ENCODE results near the gene IPCEF1.

The IPCEF1 gene

GRCh38 chr6:154268486-154268885 lies 88.1 kb downstream of the IPCEF1 start:
- H3K27ac ChIP-seq: no peak overlapping the region
- H3K36me3 ChIP-seq (replicated peaks): no peaks in the 10 kb centered on the region
- in situ Hi-C loops (cut with HindIII; ENCODE audit: low pct_ligation_motif_present, low sequenced_read_pairs): no loop called here
- DNase-seq: no peak
- H3K4me3 ChIP-seq (ENCODE audit: low read depth, low read length): no peak overlapping the region
- no peak for TF ChIP-seq CTCF (IDR thresholded peaks at IDR 0.05; ENCODE audit: low read depth, low read length, missing control alignments)
- H3K27me3 ChIP-seq (replicated peaks): no peaks in the 10 kb centered on the region

- in situ Hi-C loops (cut with HindIII; ENCODE audit: low pct_ligation_motif_present, low sequenced_read_pairs): no loop called here
- Histone ChIP-seq H3K27ac (no peak overlapping the region), H3K4me3 (ENCODE audit: low read depth, low read length) (no peak overlapping the region), H3K36me3 (replicated peaks) (no peaks in the 10 kb centered on the region), H3K27me3 (replicated peaks) (no peaks in the 10 kb centered on the region)
- TF ChIP-seq CTCF (IDR thresholded peaks at IDR 0.05; ENCODE audit: low read depth, low read length, missing control alignments): no peak
- DNase-seq: no peak
Measured at GRCh38 chr6:154267508-154268106, 89.0 kb downstream of the IPCEF1 start.

GRCh38 chr6:154266560-154267099 lies 90.0 kb downstream of the IPCEF1 start:
- H3K4me3 ChIP-seq (ENCODE audit: low read depth, low read length): no peak overlapping the region
- DNase-seq: no peak
- TF ChIP-seq CTCF (IDR thresholded peaks at IDR 0.05; ENCODE audit: low read depth, low read length, missing control alignments): no peak
- in situ Hi-C loops (cut with HindIII; ENCODE audit: low pct_ligation_motif_present, low sequenced_read_pairs): no loop called here
- no peak overlapping the region for H3K27ac ChIP-seq
- H3K36me3 ChIP-seq (replicated peaks): no peaks in the 10 kb centered on the region
- H3K27me3 ChIP-seq (replicated peaks): no peaks in the 10 kb centered on the region

- Histone ChIP-seq H3K27me3 (replicated peaks) (no peaks in the 10 kb centered on the region), H3K27ac (no peak overlapping the region), H3K4me3 (ENCODE audit: low read depth, low read length) (no peak overlapping the region), H3K36me3 (replicated peaks) (no peaks in the 10 kb centered on the region)
- in situ Hi-C loops (cut with HindIII; ENCODE audit: low pct_ligation_motif_present, low sequenced_read_pairs): no loop called here
- no peak for DNase-seq
- TF ChIP-seq CTCF (IDR thresholded peaks at IDR 0.05; ENCODE audit: low read depth, low read length, missing control alignments): no peak
Measured at GRCh38 chr6:154261688-154262397, 94.8 kb downstream of the IPCEF1 start.

- Histone ChIP-seq H3K36me3 (replicated peaks) (no peaks in the 10 kb centered on the region), H3K27me3 (replicated peaks) (no peaks in the 10 kb centered on the region), H3K4me3 (ENCODE audit: low read depth, low read length) (no peak overlapping the region), H3K27ac (no peak overlapping the region)
- in situ Hi-C loops (cut with HindIII; ENCODE audit: low pct_ligation_motif_present, low sequenced_read_pairs): no loop called here
- no peak for TF ChIP-seq CTCF (IDR thresholded peaks at IDR 0.05; ENCODE audit: low read depth, low read length, missing control alignments)
- no peak for DNase-seq
Measured at GRCh38 chr6:154258064-154258757, 98.4 kb downstream of the IPCEF1 start.

Measured in brain microvascular endothelial cell (primary cell).